Activated B cell treated with CpG ODN at 0.5 μM for 24 hours (primary cell): ENCODE data around the gene VRK3. TPM values are rescaled to one million over a fixed set of nuclear protein-coding genes. Genes with fewer than 3 reads are reported as not detected.

Source experiments
- ATAC-seq: fragments of 200-7000 bp; cut with Tn5 transposase; one replicate; pipeline ENCODE4 v1.10.0; 2021; ENCODE audit warnings: low read depth, mild to moderate bottlenecking, moderate library complexity
- CTCF ChIA-PET: fragments of 350-600 bp; sonication (Branson Sonifier 250); formaldehyde crosslinking; loops from one replicate; lab custom pipeline; 2021; ENCODE audit warnings: antibody characterized with exemption; lab: Charles Lee
- POLR2A ChIA-PET: fragments of 350-600 bp; sonication (Branson Sonifier 250); formaldehyde crosslinking; loops from one replicate; lab custom pipeline; 2021; ENCODE audit warnings: antibody characterized with exemption; lab: Charles Lee
- DNase-seq: peaks from one replicate; pipeline ENCODE4 v3.0.0; 2022
- H3K27ac Mint-ChIP-seq: one replicate; pipeline ENCODE4 v1.8.0; 2020; ENCODE audit warnings: mixed read lengths
- H3K27me3 Mint-ChIP-seq: one replicate; pipeline ENCODE4 v1.8.0; 2021; ENCODE audit warnings: mixed read lengths
- H3K36me3 Mint-ChIP-seq: one replicate; pipeline ENCODE4 v1.8.0; 2021; ENCODE audit warnings: low read depth, mixed read lengths
- H3K4me1 Mint-ChIP-seq: one replicate; pipeline ENCODE4 v1.8.0; 2021; ENCODE audit warnings: mixed read lengths
- H3K4me3 Mint-ChIP-seq: one replicate; pipeline ENCODE4 v1.8.0; 2020; ENCODE audit warnings: mild to moderate bottlenecking, mixed read lengths
- H3K9me3 Mint-ChIP-seq: one replicate; pipeline ENCODE4 v1.8.0; 2020; ENCODE audit warnings: mixed read lengths
- CTCF ChIP-seq: fragments of 200-600 bp; IDR thresholded peaks from one replicate; pipeline ENCODE4 v1.8.0; 2022; ENCODE audit warnings: antibody characterized with exemption, mild to moderate bottlenecking
- intact Hi-C: fragments of 100-400 bp; cut with micrococcal nuclease; formaldehyde crosslinking; loops from one replicate; pipeline ENCODE4 v1.15.1; 2024
- total RNA-seq: library from RNA; stranded (reverse); gene quantifications from 2 replicates; pipeline ENCODE4 v1.2.3, GENCODE V29; 2022

Gene VRK3
- total RNA-seq, 1 donor from 2014 or later = 82.6 TPM

DNA sequence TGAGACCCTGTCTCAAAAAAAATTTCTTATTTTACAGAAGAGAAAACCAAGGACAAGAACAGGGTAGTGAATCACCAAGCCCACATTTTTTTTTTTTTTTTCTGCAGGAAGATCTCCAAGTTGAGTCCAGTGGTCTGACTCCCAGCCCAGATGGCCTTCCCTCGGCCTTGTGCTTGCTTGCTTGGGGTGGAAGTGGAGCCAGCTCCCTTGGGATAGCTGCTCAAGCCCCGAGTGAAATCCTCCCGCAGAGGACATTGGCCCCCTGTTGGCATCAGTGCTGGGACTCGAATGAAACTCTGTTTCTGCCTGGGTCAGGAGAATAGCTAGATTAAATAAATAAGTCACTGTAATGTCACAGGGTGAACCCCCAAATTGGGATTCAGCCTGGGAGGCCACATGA is 86.5 kb downstream of the VRK3 start:
- Mint-ChIP-seq H3K36me3 (peaks cover 3% of the 10 kb centered on the region), H3K27me3 (peaks cover 11% of the 10 kb centered on the region), H3K9me3 (no peaks in the 10 kb centered on the region), H3K27ac (no peak overlapping the region), H3K4me3 (no peak overlapping the region), H3K4me1 (peaks cover 6% of the 10 kb centered on the region)
- ChIA-PET CTCF (interaction anchor here (0.9 to 1.5 kb wide), 6 partner anchors 11 to 197 kb away, joined by 3 to 5 read pairs (median 3); no protein-coding TSS in a partner anchor), POLR2A (interaction anchor here (2.1 kb wide), 1 partner anchor 9 kb away, joined by 7 read pairs; the partner anchor contains the start of genes ATF5 and NUP62)
- TF ChIP-seq CTCF = no peak
- no peak for DNase-seq
- intact Hi-C loops = no loop called here
- ATAC-seq = no peak

- Mint-ChIP-seq H3K4me3 (no peak overlapping the region), H3K9me3 (no peaks in the 10 kb centered on the region)
- ATAC-seq = peak; percentile 83
Measured at GRCh38 chr19:49937750-49938381, 87.3 kb downstream of the VRK3 start.

GRCh38 chr19:49936549-49936948 is 88.6 kb downstream of the VRK3 start:
- Mint-ChIP-seq H3K27ac (no peak overlapping the region), H3K27me3 (peaks cover 3% of the 10 kb centered on the region), H3K36me3 (peaks cover 19% of the 10 kb centered on the region), H3K4me3 (no peak overlapping the region), H3K4me1 (peaks cover 7% of the 10 kb centered on the region), H3K9me3 (no peaks in the 10 kb centered on the region)
- ATAC-seq (no peak), DNase-seq (no peak)
- no peak for TF ChIP-seq CTCF
- intact Hi-C loops = no loop called here
- POLR2A ChIA-PET = interaction anchor here (0.6 kb wide), 1 partner anchor 607 kb away, joined by 5 read pairs; no protein-coding TSS in a partner anchor
- CTCF ChIA-PET = interaction anchor here (1.0 kb wide), 1 partner anchor 14 kb away, joined by 3 read pairs; no protein-coding TSS in a partner anchor

More at GRCh38 chr19:49937750-49938381, 87.3 kb downstream of the VRK3 start:
- peaks cover 6% of the 10 kb centered on the region for H3K4me1 Mint-ChIP-seq
- ChIA-PET CTCF (interaction anchor here (0.7 to 1.5 kb wide), 10 partner anchors 10 to 886 kb away, joined by 3 to 6 read pairs (median 3); no protein-coding TSS in a partner anchor), POLR2A (interaction anchor here (1.0 to 2.1 kb wide), 2 partner anchors 8 to 47 kb away, joined by 3 to 7 read pairs; partner anchors contain the start of genes ATF5 and NUP62)
- peaks cover 4% of the 10 kb centered on the region for H3K27me3 Mint-ChIP-seq
- peak; percentile 79 for TF ChIP-seq CTCF
- peaks cover 8% of the 10 kb centered on the region for H3K36me3 Mint-ChIP-seq
- intact Hi-C loops = loop anchor here (1.0 kb wide), 1 partner anchor 45 kb away; no protein-coding TSS in a partner anchor
- peak; percentile 80 for DNase-seq
- H3K27ac Mint-ChIP-seq = no peak overlapping the region

- CTCF ChIA-PET = no interaction called here
Measured at GRCh38 chr19:49933643-49934042, 91.5 kb downstream of the VRK3 start.

More at GRCh38 chr19:49933643-49934042, 91.5 kb downstream of the VRK3 start:
- Mint-ChIP-seq H3K27me3 (no peaks in the 10 kb centered on the region), H3K36me3 (peaks cover 45% of the 10 kb centered on the region), H3K4me3 (no peak overlapping the region), H3K27ac (no peak overlapping the region), H3K9me3 (no peaks in the 10 kb centered on the region), H3K4me1 (peaks cover 27% of the 10 kb centered on the region)
- intact Hi-C loops = no loop called here
- DNase-seq (no peak), ATAC-seq (no peak)
- TF ChIP-seq CTCF = no peak
- POLR2A ChIA-PET = interaction anchor here (0.9 to 9.5 kb wide), 5 partner anchors 16 to 57 kb away, joined by 3 to 229 read pairs (median 7); partner anchors contain the start of genes AKT1S1 and IL4I1
